Measurements from ENCODE around the gene S100A5.

S100A5 gene

DNA sequence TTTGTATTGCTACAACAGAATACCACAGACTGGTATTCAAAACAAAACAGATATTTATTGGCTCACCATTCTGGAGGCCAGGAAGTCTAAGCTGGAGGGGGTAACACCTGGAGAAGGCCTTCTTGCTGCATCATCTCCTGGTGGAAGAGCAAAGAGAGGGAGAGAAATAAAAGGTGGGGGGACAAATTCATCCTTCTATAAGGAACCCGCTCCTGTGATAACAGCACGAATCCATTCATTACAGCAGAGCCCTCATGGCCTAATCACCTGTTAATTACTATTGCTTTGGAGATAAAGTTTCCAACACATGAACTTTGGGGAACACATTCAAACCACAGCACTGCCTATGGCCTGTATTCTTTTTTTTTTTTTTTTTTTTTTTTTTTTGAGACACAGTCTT, 19.5 kb upstream of the S100A5 start:
- ATAC-seq, result no peak
- H3K4me1 Mint-ChIP-seq, result peaks cover 3% of the 10 kb centered on the region
- H3K36me3 Mint-ChIP-seq, result no peaks in the 10 kb centered on the region
- no peaks in the 10 kb centered on the region for H3K9me3 Mint-ChIP-seq
- no peak overlapping the region for H3K4me3 Mint-ChIP-seq
- no peaks in the 10 kb centered on the region for H3K27me3 Mint-ChIP-seq
- no peak overlapping the region for H3K27ac Mint-ChIP-seq

- H3K4me3 Mint-ChIP-seq, result no peak overlapping the region
- no peaks in the 10 kb centered on the region for H3K9me3 Mint-ChIP-seq
- H3K4me1 Mint-ChIP-seq, result no peaks in the 10 kb centered on the region
- ATAC-seq, result no peak
- H3K27ac Mint-ChIP-seq, result no peak overlapping the region
- H3K36me3 Mint-ChIP-seq, result no peaks in the 10 kb centered on the region
- H3K27me3 Mint-ChIP-seq, result no peaks in the 10 kb centered on the region
These were observed 17.1 kb upstream of the S100A5 start for GRCh38 chr1:153557877-153558276.

- Mint-ChIP-seq H3K9me3 (no peaks in the 10 kb centered on the region), H3K27ac (no peak overlapping the region), H3K27me3 (no peaks in the 10 kb centered on the region), H3K36me3 (no peaks in the 10 kb centered on the region), H3K4me1 (no peaks in the 10 kb centered on the region), H3K4me3 (no peak overlapping the region)
- no peak for ATAC-seq
These were observed 15.6 kb upstream of the S100A5 start for GRCh38 chr1:153556348-153556747.

DNA sequence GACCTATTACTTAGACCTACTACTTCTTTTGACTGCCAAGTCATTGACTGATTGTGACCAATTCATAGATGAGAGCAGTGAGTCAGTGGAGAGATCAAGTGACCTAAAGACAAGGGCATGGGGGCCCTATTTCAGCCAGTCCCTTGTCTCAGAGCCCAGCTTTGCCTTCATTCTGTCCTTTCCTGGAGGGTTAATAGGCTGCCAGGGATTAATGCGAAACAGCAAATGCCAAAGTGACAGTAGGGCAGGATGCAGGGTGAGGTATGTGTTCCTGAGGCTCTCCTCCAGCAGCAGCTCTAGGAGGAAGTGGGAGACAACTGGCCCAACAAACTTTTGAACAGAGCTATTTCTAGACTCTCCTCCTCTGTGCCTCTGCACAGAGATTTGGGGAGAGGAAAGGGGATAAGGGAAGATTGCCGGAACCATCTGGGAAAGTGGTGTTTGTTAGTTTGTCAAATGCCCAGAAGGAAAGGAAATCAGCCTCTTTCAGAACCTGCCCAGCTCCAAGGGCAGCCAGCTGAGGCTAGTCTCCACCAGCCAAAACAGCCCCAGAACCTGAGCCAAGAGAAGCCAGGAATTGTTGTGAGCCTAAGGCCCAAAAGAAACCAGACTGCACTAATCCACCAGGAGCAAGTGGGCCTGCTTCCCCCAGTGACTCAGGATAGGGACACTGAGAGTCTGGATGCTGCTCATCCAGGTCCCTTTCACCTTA, 13.3 kb upstream of the S100A5 start:
- Mint-ChIP-seq H3K4me1 (peaks cover 7% of the 10 kb centered on the region), H3K27ac (no peak overlapping the region), H3K4me3 (no peak overlapping the region), H3K36me3 (no peaks in the 10 kb centered on the region), H3K9me3 (no peaks in the 10 kb centered on the region), H3K27me3 (peaks cover 12% of the 10 kb centered on the region)
- no peak for ATAC-seq

- peaks cover 13% of the 10 kb centered on the region for H3K4me1 Mint-ChIP-seq
- no peak for ATAC-seq
- peaks cover 12% of the 10 kb centered on the region for H3K27me3 Mint-ChIP-seq
- no peaks in the 10 kb centered on the region for H3K36me3 Mint-ChIP-seq
- no peaks in the 10 kb centered on the region for H3K9me3 Mint-ChIP-seq
- H3K4me3 Mint-ChIP-seq, result no peak overlapping the region
- H3K27ac Mint-ChIP-seq, result no peak overlapping the region
These were observed 12.4 kb upstream of the S100A5 start for GRCh38 chr1:153553096-153553495.

DNA sequence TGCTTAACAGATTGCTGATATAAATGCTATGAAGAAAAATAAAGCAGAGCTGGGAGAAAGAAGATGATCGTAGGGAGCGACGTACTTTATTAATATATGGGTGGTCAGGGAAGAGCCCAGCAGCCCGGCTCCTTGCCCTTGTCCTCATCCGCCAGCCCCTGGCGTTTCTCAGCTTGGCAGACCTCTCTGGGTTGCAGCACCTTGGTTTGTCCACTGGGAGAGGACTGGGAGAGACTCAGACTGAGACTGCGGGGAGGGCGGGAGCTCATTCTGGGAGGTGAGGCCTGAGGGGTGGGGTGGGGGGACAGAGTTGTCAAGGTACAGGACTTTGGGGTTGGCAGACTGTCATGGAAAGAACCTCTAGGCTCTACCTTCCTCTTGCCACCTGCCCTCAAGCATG, 11.6 kb upstream of the S100A5 start:
- no peaks in the 10 kb centered on the region for H3K36me3 Mint-ChIP-seq
- H3K4me3 Mint-ChIP-seq, result no peak overlapping the region
- peaks cover 13% of the 10 kb centered on the region for H3K4me1 Mint-ChIP-seq
- no peak overlapping the region for H3K27ac Mint-ChIP-seq
- H3K27me3 Mint-ChIP-seq, result peaks cover 12% of the 10 kb centered on the region
- ATAC-seq, result no peak
- H3K9me3 Mint-ChIP-seq, result no peaks in the 10 kb centered on the region

GRCh38 chr1:153550827-153551500, 10.2 kb upstream of the S100A5 start:
- no peaks in the 10 kb centered on the region for H3K36me3 Mint-ChIP-seq
- H3K9me3 Mint-ChIP-seq, result no peaks in the 10 kb centered on the region
- H3K27me3 Mint-ChIP-seq, result peaks cover 12% of the 10 kb centered on the region
- no peak for ATAC-seq
- H3K27ac Mint-ChIP-seq, result no peak overlapping the region
- H3K4me1 Mint-ChIP-seq, result peaks cover 26% of the 10 kb centered on the region
- H3K4me3 Mint-ChIP-seq, result no peak overlapping the region

DNA sequence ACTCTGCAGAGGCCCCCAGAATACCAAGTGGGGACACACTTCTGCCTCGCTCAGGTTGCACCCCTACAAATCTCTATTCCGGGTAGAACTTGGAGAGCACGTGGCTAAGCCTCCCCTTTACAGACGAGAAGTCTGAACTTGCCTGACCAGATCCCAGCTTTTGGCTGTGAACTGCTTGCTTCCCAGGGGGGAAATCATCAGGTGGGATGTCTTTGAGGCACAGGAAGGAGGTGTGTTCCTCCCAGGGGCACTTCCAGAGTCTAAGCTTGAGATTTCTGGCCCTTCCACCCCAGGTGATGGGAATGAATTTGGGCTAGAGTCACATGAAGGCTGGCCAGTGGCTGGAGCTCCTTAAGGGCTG, 9.6 kb upstream of the S100A5 start:
- no peak overlapping the region for H3K27ac Mint-ChIP-seq

GRCh38 chr1:153549741-153550397, 9.1 kb upstream of the S100A5 start:
- no peak for ATAC-seq
- Mint-ChIP-seq H3K36me3 (peaks cover 2% of the 10 kb centered on the region), H3K4me3 (no peak overlapping the region), H3K4me1 (peaks cover 37% of the 10 kb centered on the region), H3K27me3 (peaks cover 12% of the 10 kb centered on the region), H3K9me3 (no peaks in the 10 kb centered on the region), H3K27ac (no peak overlapping the region)

More for the DNA sequence above, 9.6 kb upstream of the S100A5 start:
- Mint-ChIP-seq H3K27me3 (peaks cover 12% of the 10 kb centered on the region), H3K36me3 (no peaks in the 10 kb centered on the region), H3K9me3 (no peaks in the 10 kb centered on the region), H3K4me3 (no peak overlapping the region), H3K4me1 (peaks cover 32% of the 10 kb centered on the region)
- ATAC-seq, result no peak

GRCh38 chr1:153548722-153549688, 8.3 kb upstream of the S100A5 start, which contains the start of gene S100A3:
S100A3 (minus strand) TSS chr1:153549258; CDS start chr1:153548485, 773 bp downstream.
- peak within 1 kb of the TSS; percentile 7 for H3K27ac Mint-ChIP-seq
- no peak within 1 kb of the TSS for H3K4me3 Mint-ChIP-seq
- peaks cover 41% of the 10 kb centered on the region for H3K4me1 Mint-ChIP-seq
- H3K27me3 Mint-ChIP-seq, result peaks cover 12% of the 10 kb centered on the region
- H3K9me3 Mint-ChIP-seq, result no peaks in the 10 kb centered on the region
- peaks cover 5% of the 10 kb centered on the region for H3K36me3 Mint-ChIP-seq
- no peak for ATAC-seq

DNA sequence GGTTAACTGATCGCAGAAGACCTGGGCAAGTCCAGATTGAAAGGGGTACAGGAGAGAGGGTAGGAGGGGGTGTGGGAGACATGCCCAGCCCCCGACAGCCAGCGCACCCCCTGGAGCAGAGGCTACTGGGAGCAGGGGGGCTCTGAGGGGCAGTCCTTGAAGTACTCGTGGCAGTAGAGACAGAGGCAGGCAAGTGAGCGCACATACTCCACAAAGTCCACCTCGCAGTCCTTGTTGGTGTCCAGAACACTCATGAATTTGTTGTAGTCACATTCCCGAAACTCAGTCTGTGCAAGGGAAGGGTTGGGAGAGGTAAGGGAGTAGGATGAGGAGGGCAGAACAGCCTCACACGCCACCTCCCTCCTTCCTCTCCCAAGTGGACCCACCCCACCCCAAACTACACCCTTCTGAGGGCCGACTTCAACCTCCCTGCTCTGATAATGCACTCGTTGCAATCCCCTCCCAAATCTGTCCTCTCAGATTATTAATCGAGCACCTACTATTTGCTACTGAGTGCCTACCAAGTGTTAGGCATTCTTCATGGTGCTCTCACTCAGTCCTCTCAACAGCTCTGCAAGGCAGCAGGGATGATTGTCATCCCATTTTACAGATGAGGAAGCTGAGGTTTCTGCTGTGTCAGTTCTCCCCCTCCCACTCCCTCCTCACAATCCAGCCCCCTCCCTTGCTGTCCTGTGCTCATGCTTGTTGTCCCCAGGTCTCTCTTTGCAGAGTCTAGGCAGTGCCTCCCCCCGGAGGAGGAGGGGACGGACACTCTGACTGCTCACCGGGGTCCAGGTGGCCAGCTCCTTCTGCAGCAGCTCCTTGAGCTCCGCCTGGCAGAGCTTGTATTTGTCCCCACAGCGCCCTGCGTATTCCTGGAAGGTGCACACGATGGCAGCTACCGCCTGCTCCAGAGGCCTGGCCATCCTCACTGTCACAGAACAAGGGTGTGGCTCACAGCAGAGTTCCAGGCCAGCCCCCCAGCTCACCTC, 7.1 kb upstream of the S100A5 start:
- ATAC-seq, result no peak

GRCh38 chr1:153546796-153547559, 6.2 kb upstream of the S100A5 start:
- H3K4me3 Mint-ChIP-seq, result no peak overlapping the region
- H3K9me3 Mint-ChIP-seq, result no peaks in the 10 kb centered on the region
- H3K36me3 Mint-ChIP-seq, result peaks cover 5% of the 10 kb centered on the region
- H3K4me1 Mint-ChIP-seq, result peaks cover 43% of the 10 kb centered on the region
- H3K27me3 Mint-ChIP-seq, result peaks cover 12% of the 10 kb centered on the region
- no peak for ATAC-seq
- peak overlapping the region; percentile 93 for H3K27ac Mint-ChIP-seq

More for the DNA sequence above, 7.1 kb upstream of the S100A5 start:
- no peaks in the 10 kb centered on the region for H3K9me3 Mint-ChIP-seq
- H3K4me1 Mint-ChIP-seq, result peaks cover 41% of the 10 kb centered on the region
- H3K36me3 Mint-ChIP-seq, result peaks cover 5% of the 10 kb centered on the region
- no peak overlapping the region for H3K27ac Mint-ChIP-seq
- H3K4me3 Mint-ChIP-seq, result no peak overlapping the region
- peaks cover 12% of the 10 kb centered on the region for H3K27me3 Mint-ChIP-seq

GRCh38 chr1:153546371-153546770, 5.6 kb upstream of the S100A5 start:
- Mint-ChIP-seq H3K27me3 (peaks cover 12% of the 10 kb centered on the region), H3K9me3 (no peaks in the 10 kb centered on the region), H3K4me1 (peaks cover 50% of the 10 kb centered on the region), H3K4me3 (no peak overlapping the region), H3K27ac (peak overlapping the region; percentile 93), H3K36me3 (peaks cover 5% of the 10 kb centered on the region)
- no peak for ATAC-seq

Data from stimulated activated memory B cell treated with anti-CD40 and anti-IgM and Interleukin-4, amounts not matched to agents 10 μg/mL and 1 μg/mL and 100 μg/mL, for 72 hours (primary cell).